GM23338 (cell line): ENCODE results near the gene MYMX.

Experiments
- EZH2 ChIP-seq: fragments of 200-600 bp; sonication (generic); IDR thresholded peaks from one replicate; pipeline ENCODE4 v1.8.0; 2017; ENCODE audit warnings: antibody characterized with exemption, mild to moderate bottlenecking, low read depth; ENCODE audit not compliant: unreplicated experiment
- EZH2phosphoT487 ChIP-seq: fragments of 200-600 bp; sonication (generic); IDR thresholded peaks from one replicate; pipeline ENCODE4 v1.8.1; 2018; ENCODE audit warnings: antibody characterized with exemption; ENCODE audit not compliant: unreplicated experiment
- JUNB ChIP-seq: IDR thresholded peaks from one replicate; pipeline ENCODE4 v1.6.1; 2016; ENCODE audit warnings: antibody characterized with exemption; ENCODE audit not compliant: unreplicated experiment
- POLR2AphosphoS5 ChIP-seq: IDR thresholded peaks from 2 replicates; pipeline ENCODE4 v1.6.1; 2016; ENCODE audit warnings: antibody characterized with exemption, low read depth
- ZNF331 ChIP-seq: fragments of 250-450 bp; sonication (Bioruptor Pico); IDR thresholded peaks from 2 replicates; pipeline ENCODE4 v1.5.0; 2020; ENCODE audit warnings: low read depth, mild to moderate bottlenecking, moderate library complexity
- TF ChIP-seq, protein P1 (sequence below), 2 experiments: fragments of 200-600 bp in 1 of 2; sonication (generic) in 1 of 2; conservative IDR thresholded peaks; 2 replicates each; pipeline versions ENCODE4 v1.5.1 to v1.6.1; 2016 to 2017; ENCODE audit warnings: antibody characterized with exemption in 2 of 2, low read depth in 2 of 2, mild to moderate bottlenecking in 2 of 2, moderate library complexity in 1 of 2
- TF ChIP-seq, protein P2 (sequence below): IDR thresholded peaks from one replicate; pipeline ENCODE4 v1.6.1; 2018; ENCODE audit warnings: antibody characterized with exemption; ENCODE audit not compliant: unreplicated experiment
- TF ChIP-seq, protein P3 (sequence below): fragments of 250-450 bp; sonication (Bioruptor Pico); IDR thresholded peaks from 2 replicates; pipeline ENCODE4 v1.5.0; 2020; ENCODE audit warnings: mild to moderate bottlenecking, moderate library complexity

DNA sequence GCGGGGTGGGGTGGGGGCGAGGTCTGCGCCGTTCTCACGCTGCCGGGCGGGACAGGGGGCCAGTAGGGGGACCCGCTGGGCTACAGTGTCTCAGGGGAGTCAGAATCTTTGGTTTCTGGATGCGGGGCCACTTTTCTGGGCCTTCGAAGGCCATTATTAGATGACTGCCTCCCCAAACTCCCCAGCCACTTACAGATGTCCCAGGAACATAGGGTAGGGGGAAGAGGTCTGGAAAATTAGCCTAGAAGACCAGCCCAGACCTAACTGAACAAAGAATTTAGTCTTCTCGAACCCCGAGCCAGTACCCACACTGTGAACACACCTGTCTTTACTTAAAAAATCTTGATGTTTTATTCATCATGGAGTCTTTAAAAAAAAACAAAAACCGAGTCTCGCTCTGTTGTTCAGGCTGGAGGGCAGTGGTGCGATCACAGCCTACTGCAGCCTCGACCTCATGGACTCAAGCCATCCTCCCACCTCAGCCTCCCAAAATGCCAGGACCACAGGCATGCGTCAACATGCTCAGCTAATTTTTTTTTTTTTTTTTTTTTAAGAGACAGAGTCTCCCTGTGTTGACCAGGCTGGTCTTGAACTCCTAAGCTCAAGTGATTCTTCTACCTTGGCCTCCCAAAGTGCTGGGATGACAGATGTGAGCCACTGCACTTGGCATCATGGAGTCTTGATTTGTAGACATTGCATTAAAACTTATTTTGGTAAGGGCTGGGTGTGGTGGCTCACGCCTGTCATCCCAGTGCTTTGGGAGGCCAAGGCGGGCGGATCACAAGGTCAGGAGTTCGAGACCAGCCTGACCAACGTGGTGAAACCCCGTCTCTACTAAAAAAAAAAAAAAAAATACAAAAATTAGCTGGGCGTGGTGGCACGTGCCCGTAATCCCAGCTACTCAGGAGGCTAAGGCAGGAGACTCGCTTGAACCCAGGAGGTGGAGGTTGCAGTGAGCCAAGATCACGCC lies 3.4 kb downstream of the MYMX start:
- no peak for TF ChIP-seq EZH2
- TF ChIP-seq, protein P1, sequence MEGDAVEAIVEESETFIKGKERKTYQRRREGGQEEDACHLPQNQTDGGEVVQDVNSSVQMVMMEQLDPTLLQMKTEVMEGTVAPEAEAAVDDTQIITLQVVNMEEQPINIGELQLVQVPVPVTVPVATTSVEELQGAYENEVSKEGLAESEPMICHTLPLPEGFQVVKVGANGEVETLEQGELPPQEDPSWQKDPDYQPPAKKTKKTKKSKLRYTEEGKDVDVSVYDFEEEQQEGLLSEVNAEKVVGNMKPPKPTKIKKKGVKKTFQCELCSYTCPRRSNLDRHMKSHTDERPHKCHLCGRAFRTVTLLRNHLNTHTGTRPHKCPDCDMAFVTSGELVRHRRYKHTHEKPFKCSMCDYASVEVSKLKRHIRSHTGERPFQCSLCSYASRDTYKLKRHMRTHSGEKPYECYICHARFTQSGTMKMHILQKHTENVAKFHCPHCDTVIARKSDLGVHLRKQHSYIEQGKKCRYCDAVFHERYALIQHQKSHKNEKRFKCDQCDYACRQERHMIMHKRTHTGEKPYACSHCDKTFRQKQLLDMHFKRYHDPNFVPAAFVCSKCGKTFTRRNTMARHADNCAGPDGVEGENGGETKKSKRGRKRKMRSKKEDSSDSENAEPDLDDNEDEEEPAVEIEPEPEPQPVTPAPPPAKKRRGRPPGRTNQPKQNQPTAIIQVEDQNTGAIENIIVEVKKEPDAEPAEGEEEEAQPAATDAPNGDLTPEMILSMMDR (conservative IDR thresholded peaks at IDR 0.05; ENCODE audit: low read depth in 2 of 2) = peak in 1 of 2 experiments; percentile 17; a peak in 1 of 4 replicates
- TF ChIP-seq POLR2AphosphoS5 = no peak
- TF ChIP-seq EZH2phosphoT487 = no peak
- TF ChIP-seq, protein P2, sequence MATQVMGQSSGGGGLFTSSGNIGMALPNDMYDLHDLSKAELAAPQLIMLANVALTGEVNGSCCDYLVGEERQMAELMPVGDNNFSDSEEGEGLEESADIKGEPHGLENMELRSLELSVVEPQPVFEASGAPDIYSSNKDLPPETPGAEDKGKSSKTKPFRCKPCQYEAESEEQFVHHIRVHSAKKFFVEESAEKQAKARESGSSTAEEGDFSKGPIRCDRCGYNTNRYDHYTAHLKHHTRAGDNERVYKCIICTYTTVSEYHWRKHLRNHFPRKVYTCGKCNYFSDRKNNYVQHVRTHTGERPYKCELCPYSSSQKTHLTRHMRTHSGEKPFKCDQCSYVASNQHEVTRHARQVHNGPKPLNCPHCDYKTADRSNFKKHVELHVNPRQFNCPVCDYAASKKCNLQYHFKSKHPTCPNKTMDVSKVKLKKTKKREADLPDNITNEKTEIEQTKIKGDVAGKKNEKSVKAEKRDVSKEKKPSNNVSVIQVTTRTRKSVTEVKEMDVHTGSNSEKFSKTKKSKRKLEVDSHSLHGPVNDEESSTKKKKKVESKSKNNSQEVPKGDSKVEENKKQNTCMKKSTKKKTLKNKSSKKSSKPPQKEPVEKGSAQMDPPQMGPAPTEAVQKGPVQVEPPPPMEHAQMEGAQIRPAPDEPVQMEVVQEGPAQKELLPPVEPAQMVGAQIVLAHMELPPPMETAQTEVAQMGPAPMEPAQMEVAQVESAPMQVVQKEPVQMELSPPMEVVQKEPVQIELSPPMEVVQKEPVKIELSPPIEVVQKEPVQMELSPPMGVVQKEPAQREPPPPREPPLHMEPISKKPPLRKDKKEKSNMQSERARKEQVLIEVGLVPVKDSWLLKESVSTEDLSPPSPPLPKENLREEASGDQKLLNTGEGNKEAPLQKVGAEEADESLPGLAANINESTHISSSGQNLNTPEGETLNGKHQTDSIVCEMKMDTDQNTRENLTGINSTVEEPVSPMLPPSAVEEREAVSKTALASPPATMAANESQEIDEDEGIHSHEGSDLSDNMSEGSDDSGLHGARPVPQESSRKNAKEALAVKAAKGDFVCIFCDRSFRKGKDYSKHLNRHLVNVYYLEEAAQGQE = no peak
- TF ChIP-seq JUNB = no peak
- TF ChIP-seq, protein P3, sequence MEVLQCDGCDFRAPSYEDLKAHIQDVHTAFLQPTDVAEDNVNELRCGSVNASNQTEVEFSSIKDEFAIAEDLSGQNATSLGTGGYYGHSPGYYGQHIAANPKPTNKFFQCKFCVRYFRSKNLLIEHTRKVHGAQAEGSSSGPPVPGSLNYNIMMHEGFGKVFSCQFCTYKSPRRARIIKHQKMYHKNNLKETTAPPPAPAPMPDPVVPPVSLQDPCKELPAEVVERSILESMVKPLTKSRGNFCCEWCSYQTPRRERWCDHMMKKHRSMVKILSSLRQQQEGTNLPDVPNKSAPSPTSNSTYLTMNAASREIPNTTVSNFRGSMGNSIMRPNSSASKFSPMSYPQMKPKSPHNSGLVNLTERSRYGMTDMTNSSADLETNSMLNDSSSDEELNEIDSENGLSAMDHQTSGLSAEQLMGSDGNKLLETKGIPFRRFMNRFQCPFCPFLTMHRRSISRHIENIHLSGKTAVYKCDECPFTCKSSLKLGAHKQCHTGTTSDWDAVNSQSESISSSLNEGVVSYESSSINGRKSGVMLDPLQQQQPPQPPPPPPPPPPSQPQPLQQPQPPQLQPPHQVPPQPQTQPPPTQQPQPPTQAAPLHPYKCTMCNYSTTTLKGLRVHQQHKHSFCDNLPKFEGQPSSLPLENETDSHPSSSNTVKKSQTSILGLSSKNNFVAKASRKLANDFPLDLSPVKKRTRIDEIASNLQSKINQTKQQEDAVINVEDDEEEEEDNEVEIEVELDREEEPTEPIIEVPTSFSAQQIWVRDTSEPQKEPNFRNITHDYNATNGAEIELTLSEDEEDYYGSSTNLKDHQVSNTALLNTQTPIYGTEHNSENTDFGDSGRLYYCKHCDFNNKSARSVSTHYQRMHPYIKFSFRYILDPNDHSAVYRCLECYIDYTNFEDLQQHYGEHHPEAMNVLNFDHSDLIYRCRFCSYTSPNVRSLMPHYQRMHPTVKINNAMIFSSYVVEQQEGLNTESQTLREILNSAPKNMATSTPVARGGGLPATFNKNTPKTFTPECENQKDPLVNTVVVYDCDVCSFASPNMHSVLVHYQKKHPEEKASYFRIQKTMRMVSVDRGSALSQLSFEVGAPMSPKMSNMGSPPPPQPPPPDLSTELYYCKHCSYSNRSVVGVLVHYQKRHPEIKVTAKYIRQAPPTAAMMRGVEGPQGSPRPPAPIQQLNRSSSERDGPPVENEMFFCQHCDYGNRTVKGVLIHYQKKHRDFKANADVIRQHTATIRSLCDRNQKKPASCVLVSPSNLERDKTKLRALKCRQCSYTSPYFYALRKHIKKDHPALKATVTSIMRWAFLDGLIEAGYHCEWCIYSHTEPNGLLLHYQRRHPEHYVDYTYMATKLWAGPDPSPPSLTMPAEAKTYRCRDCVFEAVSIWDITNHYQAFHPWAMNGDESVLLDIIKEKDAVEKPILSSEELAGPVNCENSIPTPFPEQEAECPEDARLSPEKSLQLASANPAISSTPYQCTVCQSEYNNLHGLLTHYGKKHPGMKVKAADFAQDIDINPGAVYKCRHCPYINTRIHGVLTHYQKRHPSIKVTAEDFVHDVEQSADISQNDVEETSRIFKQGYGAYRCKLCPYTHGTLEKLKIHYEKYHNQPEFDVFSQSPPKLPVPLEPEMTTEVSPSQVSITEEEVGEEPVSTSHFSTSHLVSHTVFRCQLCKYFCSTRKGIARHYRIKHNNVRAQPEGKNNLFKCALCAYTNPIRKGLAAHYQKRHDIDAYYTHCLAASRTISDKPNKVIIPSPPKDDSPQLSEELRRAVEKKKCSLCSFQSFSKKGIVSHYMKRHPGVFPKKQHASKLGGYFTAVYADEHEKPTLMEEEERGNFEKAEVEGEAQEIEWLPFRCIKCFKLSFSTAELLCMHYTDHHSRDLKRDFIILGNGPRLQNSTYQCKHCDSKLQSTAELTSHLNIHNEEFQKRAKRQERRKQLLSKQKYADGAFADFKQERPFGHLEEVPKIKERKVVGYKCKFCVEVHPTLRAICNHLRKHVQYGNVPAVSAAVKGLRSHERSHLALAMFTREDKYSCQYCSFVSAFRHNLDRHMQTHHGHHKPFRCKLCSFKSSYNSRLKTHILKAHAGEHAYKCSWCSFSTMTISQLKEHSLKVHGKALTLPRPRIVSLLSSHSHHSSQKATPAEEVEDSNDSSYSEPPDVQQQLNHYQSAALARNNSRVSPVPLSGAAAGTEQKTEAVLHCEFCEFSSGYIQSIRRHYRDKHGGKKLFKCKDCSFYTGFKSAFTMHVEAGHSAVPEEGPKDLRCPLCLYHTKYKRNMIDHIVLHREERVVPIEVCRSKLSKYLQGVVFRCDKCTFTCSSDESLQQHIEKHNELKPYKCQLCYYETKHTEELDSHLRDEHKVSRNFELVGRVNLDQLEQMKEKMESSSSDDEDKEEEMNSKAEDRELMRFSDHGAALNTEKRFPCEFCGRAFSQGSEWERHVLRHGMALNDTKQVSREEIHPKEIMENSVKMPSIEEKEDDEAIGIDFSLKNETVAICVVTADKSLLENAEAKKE (CRISPR knock-in tag) = 0 out of 2 replicates have a peak, but pooled peaks have one; percentile 15
- TF ChIP-seq ZNF331 (CRISPR knock-in tag) = no peak
